ENCODE results near the gene PRKCZ. TPM values are rescaled to one million over a fixed set of nuclear protein-coding genes. Genes with fewer than 3 reads are reported as not detected.

Gene PRKCZ
- total RNA-seq, 1 experiment from 2014 or later: 45.9 TPM

GRCh38 chr1:2192031-2192995 lies 142.1 kb downstream of the PRKCZ start:
- no peak overlapping the region for H3K27ac Mint-ChIP-seq (ENCODE audit: unreplicated experiment)
- H3K4me3 Mint-ChIP-seq (ENCODE audit: unreplicated experiment): peak overlapping the region; percentile 46
- no peaks in the 10 kb centered on the region for H3K27me3 Mint-ChIP-seq (ENCODE audit: insufficient read depth, unreplicated experiment)
- BruUV-seq (replicated peaks): TSS peak; percentile 39
- H3K9me3 Mint-ChIP-seq (ENCODE audit: unreplicated experiment): no peaks in the 10 kb centered on the region
- no peak for DNase-seq
- H3K4me1 ChIP-seq: peaks cover 15% of the 10 kb centered on the region
- ChIA-PET CTCF (no interaction called here), POLR2A (no interaction called here)
- no peaks in the 10 kb centered on the region for H3K4me1 Mint-ChIP-seq (ENCODE audit: low read depth, unreplicated experiment)
- H3K27me3 ChIP-seq (replicated peaks; ENCODE audit: control insufficient read depth, insufficient read depth, low read length): no peaks in the 10 kb centered on the region
- no peaks in the 10 kb centered on the region; the same call in 1 of the 2 replicates for H3K36me3 ChIP-seq (ENCODE audit: control insufficient read depth, insufficient read depth, low read length)
- H3K36me3 Mint-ChIP-seq (ENCODE audit: insufficient read depth, unreplicated experiment): peaks cover 10% of the 10 kb centered on the region
- H3K4me3 ChIP-seq (ENCODE audit: low read depth, low read length): no peak overlapping the region
- no peaks in the 10 kb centered on the region for H3K9me3 ChIP-seq
- intact Hi-C loops (cut with micrococcal nuclease; ENCODE audit: unreplicated experiment): no loop called here
- no peak for TF ChIP-seq CTCF (IDR thresholded peaks at IDR 0.05; ENCODE audit: insufficient read depth in 1 of 2, low read depth in 1 of 2, low read length in 1 of 2, severe bottlenecking in 1 of 2, unreplicated experiment in 1 of 2)

DNA sequence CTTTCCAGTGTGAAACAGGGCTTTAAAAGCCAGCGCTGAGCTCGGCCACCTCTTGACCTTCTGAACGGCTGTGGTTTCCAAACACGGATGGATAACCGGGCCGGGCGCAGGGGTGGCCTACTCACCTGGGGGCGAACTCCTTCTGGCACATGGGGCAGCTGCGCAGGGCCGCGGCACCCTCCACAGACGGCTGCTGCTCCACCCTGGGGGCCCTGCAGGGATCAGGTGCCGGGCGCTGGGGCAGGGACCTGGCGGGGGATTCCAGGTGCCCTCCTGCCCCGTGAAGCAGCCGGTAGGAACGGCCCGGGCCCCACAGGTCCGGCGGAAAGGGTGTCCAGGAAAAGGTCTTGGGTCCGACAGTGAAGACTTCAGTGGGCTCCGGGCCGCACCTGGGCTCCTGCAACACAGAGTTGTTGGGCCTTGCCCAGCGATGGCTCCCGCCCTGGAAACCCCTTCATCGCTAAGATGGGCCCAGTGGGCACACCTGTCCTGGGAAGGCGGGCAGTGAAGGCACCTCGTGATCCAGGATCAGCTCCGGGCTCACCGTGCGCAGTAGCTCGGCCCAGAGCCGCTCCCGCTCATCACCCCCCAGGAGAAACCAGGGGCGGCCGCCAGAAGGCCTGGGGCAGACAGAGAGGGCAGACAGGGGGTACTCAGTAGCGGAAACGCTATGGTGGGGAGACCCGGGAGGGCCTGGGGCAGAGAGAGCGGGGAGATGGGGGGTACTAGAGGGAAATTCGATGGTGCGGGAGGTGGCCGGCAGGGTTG lies 143.5 kb downstream of the PRKCZ start:
- H3K4me3 ChIP-seq (ENCODE audit: low read depth, low read length): peak overlapping the region; percentile 44
- no peaks in the 10 kb centered on the region for H3K27me3 ChIP-seq (replicated peaks; ENCODE audit: control insufficient read depth, insufficient read depth, low read length)
- Mint-ChIP-seq H3K27me3 (ENCODE audit: insufficient read depth, unreplicated experiment) (no peaks in the 10 kb centered on the region), H3K4me1 (ENCODE audit: low read depth, unreplicated experiment) (no peaks in the 10 kb centered on the region), H3K9me3 (ENCODE audit: unreplicated experiment) (no peaks in the 10 kb centered on the region), H3K27ac (ENCODE audit: unreplicated experiment) (no peak overlapping the region), H3K4me3 (ENCODE audit: unreplicated experiment) (peak overlapping the region; percentile 70), H3K36me3 (ENCODE audit: insufficient read depth, unreplicated experiment) (peaks cover 10% of the 10 kb centered on the region)
- CTCF ChIA-PET: interaction anchor here (0.5 kb wide), 1 partner anchor 121 kb away, joined by 3 read pairs; no protein-coding TSS in a partner anchor
- no peak for TF ChIP-seq CTCF (IDR thresholded peaks at IDR 0.05; ENCODE audit: insufficient read depth in 1 of 2, low read depth in 1 of 2, low read length in 1 of 2, severe bottlenecking in 1 of 2, unreplicated experiment in 1 of 2)
- POLR2A ChIA-PET: no interaction called here
- DNase-seq: no peak
- intact Hi-C loops (cut with micrococcal nuclease; ENCODE audit: unreplicated experiment): no loop called here
- H3K9me3 ChIP-seq: no peaks in the 10 kb centered on the region
- H3K36me3 ChIP-seq (ENCODE audit: control insufficient read depth, insufficient read depth, low read length): no peaks in the 10 kb centered on the region; the same call in 1 of the 2 replicates
- no TSS peak for BruUV-seq (replicated peaks)
- H3K4me1 ChIP-seq: peaks cover 15% of the 10 kb centered on the region

DNA sequence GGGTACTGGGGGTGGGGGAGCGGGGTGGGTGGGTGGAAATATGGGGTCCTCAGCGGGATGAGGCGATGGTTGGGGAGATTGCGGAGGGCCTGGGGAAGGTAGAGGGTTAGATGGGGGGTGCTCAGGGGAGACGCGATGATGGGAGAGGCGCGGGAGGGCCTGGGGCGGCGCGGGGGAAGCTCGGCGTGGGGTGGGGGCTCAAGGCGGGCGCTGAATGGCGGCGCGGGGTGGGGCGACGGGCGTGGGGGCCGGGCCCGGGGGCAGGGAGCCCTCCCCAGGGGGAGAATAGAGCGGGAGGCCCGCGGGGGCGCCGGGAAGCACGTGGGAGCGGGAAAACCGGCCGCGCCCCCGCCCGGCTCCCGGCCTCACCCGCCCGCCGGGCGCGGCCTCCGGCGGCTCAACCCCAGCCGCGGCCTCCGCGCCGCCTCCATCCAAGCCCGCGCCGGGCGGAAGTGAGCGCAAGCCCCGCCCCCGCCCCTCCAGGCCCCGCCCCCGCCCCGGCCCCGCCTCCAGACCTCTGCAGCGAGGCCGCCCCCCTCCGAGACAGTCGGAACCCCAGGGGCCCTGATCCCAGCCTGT lies 144.2 kb downstream of the PRKCZ start, which contains the start of gene FAAP20:
Gene FAAP20, minus strand, starts transcription at position 454 of the 579 bp plus-strand sequence. Its CDS starts 23 bp downstream, at position 431.
- Mint-ChIP-seq H3K27ac (ENCODE audit: unreplicated experiment) (no peak within 1 kb of the TSS), H3K27me3 (ENCODE audit: insufficient read depth, unreplicated experiment) (no peaks in the 10 kb centered on the region), H3K36me3 (ENCODE audit: insufficient read depth, unreplicated experiment) (peaks cover 7% of the 10 kb centered on the region), H3K4me1 (ENCODE audit: low read depth, unreplicated experiment) (no peaks in the 10 kb centered on the region), H3K9me3 (ENCODE audit: unreplicated experiment) (no peaks in the 10 kb centered on the region), H3K4me3 (ENCODE audit: unreplicated experiment) (peak within 1 kb of the TSS; percentile 73)
- no peaks in the 10 kb centered on the region for H3K9me3 ChIP-seq
- H3K27me3 ChIP-seq (replicated peaks; ENCODE audit: control insufficient read depth, insufficient read depth, low read length): no peaks in the 10 kb centered on the region
- peak within 1 kb of the TSS; percentile 54 for H3K4me3 ChIP-seq (ENCODE audit: low read depth, low read length)
- no peak for TF ChIP-seq CTCF (IDR thresholded peaks at IDR 0.05; ENCODE audit: insufficient read depth in 1 of 2, low read depth in 1 of 2, low read length in 1 of 2, severe bottlenecking in 1 of 2, unreplicated experiment in 1 of 2)
- ChIA-PET POLR2A (interaction anchor here (0.7 to 1.2 kb wide), 6 partner anchors 10 to 197 kb away, joined by 3 to 12 read pairs (median 4); partner anchors contain the start of genes MORN1, RER1 and SKI), CTCF (interaction anchor here (0.5 to 2.0 kb wide), 16 partner anchors 10 to 393 kb away, joined by 3 to 29 read pairs (median 4); partner anchors contain the start of genes MORN1 and RER1)
- H3K36me3 ChIP-seq (ENCODE audit: control insufficient read depth, insufficient read depth, low read length): no peaks in the 10 kb centered on the region; the same call in 1 of the 2 replicates
- H3K4me1 ChIP-seq: peaks cover 15% of the 10 kb centered on the region
- DNase-seq: peak; percentile 54 to 62
- BruUV-seq (replicated peaks): no TSS peak
- intact Hi-C loops (cut with micrococcal nuclease; ENCODE audit: unreplicated experiment): no loop called here
